ENCODE results near the gene CKMT1B. TPM values are rescaled to one million over a fixed set of nuclear protein-coding genes. Genes with fewer than 3 reads are reported as not detected.
A peak's percentile ranks its signal among the peaks of the same experiment; 100 is the strongest.
"Not testable (repeated sequence)": the region's sequence is repeated elsewhere in the genome, so short reads cannot be mapped to it uniquely, and the experiment has no call there.

CKMT1B gene
- not detected for total RNA-seq

DNA sequence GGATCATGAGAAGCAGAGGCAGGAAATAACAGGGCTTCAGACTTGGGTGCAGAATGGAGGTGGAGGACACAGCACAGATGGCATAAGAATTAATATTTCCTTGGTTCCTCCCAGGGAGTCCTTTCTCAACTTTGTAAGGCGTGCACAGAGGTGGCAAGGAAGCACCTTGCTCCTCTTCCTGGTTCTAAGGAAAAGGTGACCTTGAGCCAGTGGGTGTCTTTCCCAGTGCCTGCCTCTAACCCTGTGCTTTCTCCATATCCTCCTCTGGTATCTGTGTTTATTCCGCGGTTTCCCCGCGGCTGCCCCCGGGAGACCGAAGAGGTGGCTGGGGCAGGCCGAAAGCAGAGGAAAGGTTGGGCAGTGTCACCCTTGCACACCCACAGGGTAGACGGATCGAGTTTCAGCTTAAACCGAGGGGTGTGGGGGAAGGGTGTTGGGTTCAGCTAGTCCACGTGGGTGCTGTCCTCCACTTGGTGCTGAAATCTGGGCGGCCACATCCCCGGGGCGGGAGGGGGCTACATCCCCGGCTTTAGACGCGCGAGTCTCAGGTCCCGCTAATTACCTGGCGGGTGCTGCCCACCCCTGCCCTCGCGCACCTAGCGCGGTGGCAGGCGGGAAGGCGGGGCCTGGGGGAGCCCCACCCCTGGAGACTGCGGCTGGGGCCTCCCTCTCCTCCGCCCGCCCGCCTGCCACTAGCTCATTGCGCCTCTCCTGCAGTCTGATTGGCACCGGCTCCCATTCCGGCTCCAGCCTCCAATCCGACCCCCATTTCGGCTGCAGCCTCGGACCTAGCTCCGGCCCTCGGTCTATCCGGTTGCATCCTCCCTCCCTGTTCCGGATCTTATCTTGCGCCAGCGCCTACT, at the start of gene CKMT1B:
Gene CKMT1B, plus strand, starts transcription at position 700 of the 863 bp plus-strand sequence. CDS start 192 bp downstream, outside the sequence.
- ATAC-seq; DNase-seq (ENCODE audit: low spot score); intact Hi-C loops (cut with DNase I): not testable (repeated sequence)

DNA sequence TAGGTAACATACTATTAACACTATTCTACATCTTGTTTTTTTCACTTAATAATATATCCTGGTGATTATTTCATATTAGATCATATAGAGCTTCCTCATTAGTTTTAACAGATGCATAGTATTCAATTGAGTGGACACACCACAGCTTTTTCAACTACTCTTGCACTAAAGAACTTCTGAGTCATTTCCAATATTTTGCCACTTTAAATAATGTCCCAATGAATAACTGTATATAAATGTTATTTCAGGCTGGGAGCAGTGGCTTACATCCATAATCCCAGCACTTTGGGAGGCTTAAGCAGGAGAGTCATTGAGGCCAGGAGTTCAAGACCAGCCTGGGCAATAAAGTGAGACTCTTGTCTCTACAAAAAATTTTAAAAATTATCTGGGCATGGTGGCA, 49.6 kb upstream of the CKMT1B start:
- no peak for ATAC-seq
- intact Hi-C loops (cut with DNase I), result no loop called here
- DNase-seq (ENCODE audit: low spot score), result no peak

GRCh38 chr15:43545426-43545825, 48.4 kb upstream of the CKMT1B start:
- intact Hi-C loops (cut with DNase I), result no loop called here
- ATAC-seq, result no peak
- DNase-seq (ENCODE audit: low spot score), result no peak

DNA sequence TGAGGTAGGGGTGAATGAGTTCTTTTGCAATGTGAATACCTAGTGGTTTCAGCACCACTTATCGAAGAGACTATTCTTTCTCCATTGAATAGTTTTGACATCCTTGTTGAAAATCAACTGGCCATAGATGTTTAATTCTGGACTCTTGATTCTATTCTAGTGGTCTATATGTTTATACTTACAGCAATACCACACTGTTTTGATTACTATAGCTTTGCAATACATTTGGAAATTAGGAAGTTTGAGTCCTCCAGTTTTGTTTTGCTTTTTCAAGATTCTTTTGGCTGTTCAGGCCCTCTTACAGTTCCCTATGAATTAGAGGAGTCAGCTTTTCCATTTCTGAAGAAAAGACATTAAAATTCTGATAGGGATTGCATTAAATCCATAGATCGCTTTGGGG, 46.3 kb upstream of the CKMT1B start:
- intact Hi-C loops (cut with DNase I), result no loop called here
- ATAC-seq (no peak), DNase-seq (ENCODE audit: low spot score) (no peak)

- peak; percentile 62 for ATAC-seq
- no peak for DNase-seq (ENCODE audit: low spot score)
- intact Hi-C loops (cut with DNase I), result no loop called here
These were observed 43.1 kb upstream of the CKMT1B start for GRCh38 chr15:43550527-43551363.

DNA sequence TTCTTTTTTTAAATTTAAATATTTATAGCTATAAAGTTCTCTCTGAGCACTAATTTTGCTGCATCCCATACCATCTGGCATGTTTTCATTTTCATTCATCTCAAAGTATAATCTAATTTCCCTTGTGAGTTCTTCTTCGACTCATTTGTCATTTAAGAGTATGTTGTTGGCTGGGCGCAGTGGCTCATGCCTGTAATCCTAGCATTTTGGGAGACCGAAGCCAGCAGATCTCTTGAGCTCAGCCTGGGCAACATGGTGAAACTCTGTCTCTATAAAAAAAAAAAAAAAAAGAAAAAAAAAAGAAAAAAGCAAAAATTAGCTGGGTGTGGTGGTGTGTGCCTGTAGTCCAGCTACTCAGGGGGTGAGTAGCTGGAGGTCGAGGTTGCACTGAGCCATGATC, 41.6 kb upstream of the CKMT1B start:
- DNase-seq (ENCODE audit: low spot score) (no peak), ATAC-seq (no peak)
- intact Hi-C loops (cut with DNase I), result no loop called here

DNA sequence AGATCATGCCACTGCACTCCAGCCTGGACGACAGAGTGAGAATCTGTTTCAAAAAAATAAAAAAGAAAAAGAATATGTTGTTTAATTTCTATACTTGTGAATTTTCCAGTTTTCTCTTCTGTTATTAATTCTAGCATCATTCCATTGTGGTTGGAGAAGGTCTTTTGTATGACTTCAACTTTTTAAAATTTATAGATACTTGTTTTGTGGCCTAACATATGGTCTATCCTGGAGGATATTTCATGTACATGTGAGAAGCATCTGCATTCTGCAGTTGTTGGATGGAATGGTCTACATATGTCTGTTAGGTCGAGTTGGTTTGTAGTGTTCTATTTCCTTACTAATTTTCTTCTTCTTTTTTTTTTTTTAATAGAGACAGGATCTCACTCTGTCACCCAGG, 40.8 kb upstream of the CKMT1B start:
- ATAC-seq (no peak), DNase-seq (ENCODE audit: low spot score) (no peak)
- intact Hi-C loops (cut with DNase I), result no loop called here

DNA sequence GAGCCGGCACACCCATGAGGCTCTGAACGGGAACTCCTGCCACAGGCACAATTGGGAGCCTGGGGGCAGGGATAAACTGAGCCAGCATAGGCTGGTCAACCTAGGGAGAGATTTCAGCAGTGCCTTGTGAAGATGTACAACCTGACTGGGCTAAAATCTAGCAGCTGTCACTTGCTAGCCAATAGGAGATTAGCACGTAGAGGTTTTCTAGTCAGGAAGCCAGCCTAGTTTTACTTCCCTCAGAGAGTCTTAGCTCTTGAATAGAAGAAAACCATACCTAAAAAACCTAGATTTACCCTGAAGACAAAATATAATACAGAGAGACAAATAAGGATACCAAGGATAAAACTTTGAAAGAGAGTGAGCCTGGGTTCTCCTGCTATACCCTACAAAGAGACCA, 31.1 kb upstream of the CKMT1B start:
- intact Hi-C loops (cut with DNase I); ATAC-seq; DNase-seq (ENCODE audit: low spot score): not testable (repeated sequence)

DNA sequence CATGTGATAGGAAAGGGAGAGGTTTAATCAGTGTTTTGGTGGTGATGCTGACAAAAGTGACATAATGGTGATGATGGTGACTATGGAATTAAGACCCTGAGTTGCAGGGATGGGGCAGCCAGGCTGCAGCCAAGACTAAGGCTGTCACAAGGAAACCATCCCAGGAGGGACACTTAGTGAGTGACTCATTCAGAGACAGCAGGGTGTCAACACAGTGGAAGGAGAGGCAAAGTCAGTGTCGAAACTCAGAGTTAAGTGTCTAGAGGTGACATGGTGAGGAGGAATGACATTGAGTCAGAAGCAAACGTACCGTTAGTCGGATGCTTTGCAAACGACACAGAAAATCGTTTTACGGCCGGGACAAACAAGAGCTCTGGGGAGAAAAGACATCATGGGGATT, 30.0 kb upstream of the CKMT1B start:
- DNase-seq (ENCODE audit: low spot score); intact Hi-C loops (cut with DNase I); ATAC-seq: not testable (repeated sequence)

DNA sequence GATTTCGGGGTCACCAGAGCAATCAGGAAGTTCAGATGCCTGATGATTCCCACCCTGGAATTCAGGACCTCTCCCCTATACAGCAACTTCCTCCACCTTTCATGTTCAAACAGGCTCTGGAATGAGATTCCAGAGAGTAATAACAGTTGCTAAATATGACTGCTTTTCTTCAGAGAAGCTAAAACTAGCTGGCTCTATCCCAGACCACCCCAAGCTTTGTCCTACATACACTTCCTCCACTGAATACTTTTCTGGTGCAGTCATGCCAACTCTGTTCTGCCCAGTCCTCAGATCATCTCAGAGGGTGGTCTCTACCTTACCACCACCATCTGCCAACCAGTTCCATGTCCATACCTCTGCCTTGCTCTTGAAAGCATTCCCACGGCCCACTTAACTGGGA, 27.2 kb upstream of the CKMT1B start:
- intact Hi-C loops (cut with DNase I), result not testable (repeated sequence)

DNA sequence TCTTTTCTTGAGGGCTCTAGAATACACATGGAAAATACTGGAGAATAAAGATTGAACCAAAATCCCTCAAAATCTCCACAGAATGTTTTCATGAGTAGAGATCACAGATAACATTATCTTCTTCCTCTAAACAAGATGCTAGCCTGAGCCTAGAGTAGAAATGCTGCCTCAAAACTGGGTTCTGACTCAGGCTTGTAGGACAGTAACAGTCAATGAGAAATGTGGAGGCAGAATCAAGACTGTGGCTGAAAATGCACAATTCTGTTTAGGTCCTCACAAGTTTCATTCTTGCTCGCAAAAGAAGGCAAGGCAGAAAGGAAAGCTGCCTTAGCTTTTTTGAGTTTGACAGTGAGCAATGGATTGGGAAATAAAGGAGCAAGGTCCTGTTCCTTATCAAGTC, 19.2 kb upstream of the CKMT1B start:
- intact Hi-C loops (cut with DNase I); ATAC-seq; DNase-seq (ENCODE audit: low spot score): not testable (repeated sequence)

More for the DNA sequence above, 27.2 kb upstream of the CKMT1B start:
- not testable (repeated sequence) for DNase-seq (ENCODE audit: low spot score)
- ATAC-seq, result peak; percentile 35

- peak; percentile 100 for ATAC-seq
- DNase-seq (ENCODE audit: low spot score); intact Hi-C loops (cut with DNase I): not testable (repeated sequence)
These were observed 3.9 kb upstream of the CKMT1B start, which contains the start of gene PPIP5K1 for GRCh38 chr15:43589778-43590466. Gene PPIP5K1 (minus strand): TSS chr15:43590208. CDS start chr15:43584504, 5,704 bp downstream.

DNA sequence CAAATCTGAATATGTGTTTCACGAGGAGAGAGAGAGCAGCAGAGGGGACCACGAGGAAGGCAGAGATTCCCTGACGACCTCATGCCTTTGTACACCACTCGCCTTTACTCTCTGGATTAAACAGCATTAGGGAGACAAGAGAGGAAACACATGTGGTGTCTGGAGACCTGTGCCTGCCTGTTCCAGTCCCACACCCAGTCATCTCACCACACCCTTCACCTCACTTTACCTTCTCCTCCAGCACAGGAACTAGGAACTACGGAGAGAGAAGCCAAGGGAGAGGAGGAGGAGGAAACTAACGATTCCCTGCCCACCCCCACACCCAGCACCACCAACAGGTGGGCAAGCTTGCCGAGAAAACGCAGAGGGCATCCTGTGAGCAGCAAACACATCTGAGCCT, 986 bp upstream of the CKMT1B start:
- ATAC-seq; intact Hi-C loops (cut with DNase I); DNase-seq (ENCODE audit: low spot score): not testable (repeated sequence)

DNA sequence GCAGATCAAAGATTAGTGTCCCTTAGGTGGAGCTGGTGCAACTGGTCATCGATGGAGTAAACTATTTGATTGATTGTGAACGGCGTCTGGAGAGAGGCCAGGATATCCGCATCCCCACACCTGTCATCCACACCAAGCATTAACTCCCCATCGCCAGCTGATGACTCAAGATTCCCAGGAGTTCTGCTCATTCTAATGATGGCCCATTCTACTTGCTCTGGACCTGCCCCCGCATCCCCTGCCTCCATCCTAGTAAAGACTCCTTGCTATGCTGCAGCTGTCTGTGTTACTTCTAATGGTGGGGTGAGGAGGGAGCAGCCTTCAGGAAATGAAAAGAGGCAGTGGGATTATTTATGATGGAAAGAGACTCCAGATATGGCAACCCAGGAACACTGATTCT, 5.3 kb downstream of the CKMT1B start:
- intact Hi-C loops (cut with DNase I); ATAC-seq; DNase-seq (ENCODE audit: low spot score): not testable (repeated sequence)

- ATAC-seq; DNase-seq (ENCODE audit: low spot score); intact Hi-C loops (cut with DNase I): not testable (repeated sequence)
These were observed 6.4 kb downstream of the CKMT1B start for GRCh38 chr15:43600200-43600599.

GRCh38 chr15:43602233-43602632, 8.4 kb downstream of the CKMT1B start:
- intact Hi-C loops (cut with DNase I); ATAC-seq; DNase-seq (ENCODE audit: low spot score): not testable (repeated sequence)

DNA sequence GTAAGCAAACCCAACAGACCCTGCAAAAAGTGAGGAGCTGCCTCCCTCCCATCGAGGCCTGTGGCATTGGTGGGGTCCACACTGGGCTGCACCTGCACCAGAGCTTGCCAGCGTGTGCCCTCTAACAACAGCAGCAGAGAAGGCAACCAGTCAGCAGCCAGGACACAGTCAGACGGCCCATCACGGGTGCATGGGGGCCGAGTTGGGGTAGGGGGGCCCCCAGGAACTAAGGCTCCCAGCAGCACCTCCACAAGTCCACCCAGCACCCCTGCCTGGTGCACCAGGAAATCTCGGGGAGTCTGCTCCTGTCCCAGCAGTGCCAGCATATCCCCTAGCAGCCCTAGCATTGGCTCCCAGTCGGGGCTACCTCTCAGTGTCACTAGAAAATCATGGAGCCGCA, 23.9 kb downstream of the CKMT1B start:
- ATAC-seq; intact Hi-C loops (cut with DNase I); DNase-seq (ENCODE audit: low spot score): not testable (repeated sequence)

DNA sequence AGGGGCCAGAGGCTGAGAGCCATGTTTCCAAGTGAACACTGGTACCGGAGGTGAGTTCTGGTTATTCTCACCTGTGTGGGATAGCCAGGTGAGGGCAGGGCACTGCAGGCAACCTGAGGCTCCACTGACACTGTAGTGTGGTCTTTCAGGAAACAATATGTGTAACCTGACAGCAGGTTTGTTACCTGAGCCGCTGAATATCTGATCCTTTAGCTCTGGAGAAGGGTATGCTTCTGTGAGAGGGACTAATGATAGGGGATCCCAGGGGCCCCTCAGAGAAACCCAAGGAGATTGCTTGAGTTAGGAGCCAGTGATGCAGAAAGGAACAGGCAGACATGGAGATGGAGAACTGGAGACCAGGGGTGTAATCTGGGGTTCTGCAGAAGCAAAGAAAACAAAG, 24.9 kb downstream of the CKMT1B start, which contains the start of gene STRC:
Gene STRC, minus strand, starts transcription at position 101 of the 400 bp plus-strand sequence. Its CDS starts 78 bp downstream, at position 23.
- ATAC-seq; intact Hi-C loops (cut with DNase I); DNase-seq (ENCODE audit: low spot score): not testable (repeated sequence)
